HCT116 (cell line): ENCODE measurements around the gene NTRK3. TPM values are rescaled to one million over a fixed set of nuclear protein-coding genes. Genes with fewer than 3 reads are reported as not detected.

Experiments
- ATAC-seq: fragments of 200-7000 bp; cut with Tn5 transposase; 2 replicates; pipeline ENCODE4 v1.9.1; 2020; ENCODE audit warnings: mild to moderate bottlenecking, moderate library complexity
- BruUV-seq: library from RNA; stranded (reverse); fragments of 400-500 nt; replicated peaks from 2 replicates; lab custom pipeline; 2021; lab: Mats Ljungman, UMichigan
- CTCF ChIA-PET: fragments of 300-600 bp; sonication (Branson Sonifier 250); formaldehyde crosslinking; loops from one replicate; lab custom pipeline; 2021; ENCODE audit warnings: antibody characterized with exemption; lab: Charles Lee
- POLR2A ChIA-PET: fragments of 300-600, 350-600 bp; sonication (Branson Sonifier 250); formaldehyde crosslinking; loops from one replicate; lab custom pipeline; 2021; ENCODE audit warnings: antibody characterized with exemption; lab: Charles Lee
- RAD21 ChIA-PET, 2 experiments: fragments of 300-600 bp; sonication (Branson Sonifier 250); formaldehyde crosslinking; loops; one replicate each; lab custom pipeline; 2023; ENCODE audit warnings: low total read pairs in 2 of 2; ENCODE audit not compliant: uncharacterized antibody in 2 of 2, unreplicated experiment in 2 of 2, low non-redundant PET in 1 of 2; lab: Charles Lee
- DNase-seq: peaks from one replicate; pipeline ENCODE4 v3.0.0-alpha.2; 2010; ENCODE audit warnings: low read depth, low spot score
- H2AFZ ChIP-seq: fragments of 200-600 bp; shearing (Covaris generic), sonication (generic); 2 replicates; pipeline ENCODE4 v1.6.1; 2017; ENCODE audit warnings: low read depth, mixed run types, mixed read lengths, antibody characterized with exemption, low read length; ENCODE audit not compliant: poor library complexity, severe bottlenecking
- H3K27ac ChIP-seq: 2 replicates; pipeline ENCODE4 v1.5.1; 2012; ENCODE audit warnings: low read depth, low read length
- H3K27me3 ChIP-seq: fragments of 200-600 bp; sonication (generic); 2 replicates; pipeline ENCODE4 v1.6.1; 2016; ENCODE audit warnings: mixed run types, low read length, mixed read lengths; ENCODE audit not compliant: insufficient read depth
- H3K36me3 ChIP-seq, 2 experiments: fragments of 200-500 bp in 1 of 2; fragments of 200-600 bp in 1 of 2; sonication (Bioruptor generic) in 1 of 2; sonication (generic) in 1 of 2; 2 replicates each; pipeline versions ENCODE4 v1.5.1 to v1.6.1; 2014 to 2016; ENCODE audit warnings: low read length in 2 of 2, inconsistent platforms in 1 of 2, mixed read lengths in 1 of 2, mixed run types in 1 of 2; ENCODE audit not compliant: insufficient read depth in 2 of 2, control insufficient read depth in 1 of 2
- H3K4me1 ChIP-seq, 2 experiments: fragments of 200-600 bp in 1 of 2; sonication (generic) in 1 of 2; 2 replicates each; pipeline versions ENCODE4 v1.5.1 to v1.6.1; 2012 to 2017; ENCODE audit warnings: low read length in 2 of 2, inconsistent platforms in 1 of 2, mild to moderate bottlenecking in 1 of 2, mixed read lengths in 1 of 2, mixed run types in 1 of 2, moderate library complexity in 1 of 2; ENCODE audit not compliant: insufficient read depth in 2 of 2, control insufficient read depth in 1 of 2
- H3K4me2 ChIP-seq: fragments of 200-600 bp; sonication (generic); 2 replicates; pipeline ENCODE4 v1.6.1; 2017; ENCODE audit warnings: mixed run types, low read length, mixed read lengths
- H3K4me3 ChIP-seq, 2 experiments: fragments of 200-600 bp in 1 of 2; sonication (generic) in 1 of 2; replicated peaks in 1 of 2; 2 replicates each; pipeline ENCODE4 v1.5.1; 2011 to 2016; ENCODE audit warnings: low read length in 2 of 2, control low read depth in 1 of 2, low read depth in 1 of 2, mild to moderate bottlenecking in 1 of 2, mixed read lengths in 1 of 2, mixed run types in 1 of 2
- H3K79me2 ChIP-seq: fragments of 200-600 bp; sonication (generic); 2 replicates; pipeline ENCODE4 v1.6.1; 2017; ENCODE audit warnings: mild to moderate bottlenecking, mixed run types, low read length, moderate library complexity, mixed read lengths; ENCODE audit not compliant: insufficient read depth
- H3K9ac ChIP-seq: fragments of 200-600 bp; sonication (generic); 2 replicates; pipeline ENCODE4 v1.6.1; 2016; ENCODE audit warnings: low read length, mixed read lengths
- H3K9me2 ChIP-seq: fragments of 200-600 bp; sonication (generic), shearing (Covaris generic); 2 replicates; pipeline ENCODE4 v1.6.1; 2017; ENCODE audit warnings: mixed run types, mild to moderate bottlenecking, moderate library complexity; ENCODE audit not compliant: insufficient read depth
- H3K9me3 ChIP-seq, 2 experiments: fragments of 200-500 bp in 1 of 2; fragments of 200-600 bp in 1 of 2; sonication (Bioruptor generic) in 1 of 2; sonication (generic) in 1 of 2; 2 replicates each; pipeline ENCODE4 v1.6.1; 2014 to 2017; ENCODE audit warnings: low read length in 2 of 2, mixed read lengths in 2 of 2, inconsistent platforms in 1 of 2, low read depth in 1 of 2, mild to moderate bottlenecking in 1 of 2, mixed run types in 1 of 2, moderate library complexity in 1 of 2; ENCODE audit not compliant: control insufficient read depth in 1 of 2, insufficient read depth in 1 of 2
- H4K20me1 ChIP-seq: fragments of 200-600 bp; sonication (generic), shearing (Covaris generic); 2 replicates; pipeline ENCODE4 v1.6.1; 2017; ENCODE audit warnings: mixed run types, mild to moderate bottlenecking, moderate library complexity; ENCODE audit not compliant: insufficient read depth
- CBX3 ChIP-seq: IDR thresholded peaks from 2 replicates; pipeline ENCODE4 v1.6.1; 2012; ENCODE audit warnings: low read depth
- FOSL1 ChIP-seq: IDR thresholded peaks from 2 replicates; pipeline ENCODE4 v1.6.1; 2012; ENCODE audit warnings: low read depth
- POLR2AphosphoS5 ChIP-seq: IDR thresholded peaks from 2 replicates; pipeline ENCODE4 v1.6.1; 2011; ENCODE audit warnings: mild to moderate bottlenecking, low read depth, low read length, moderate library complexity
- RAD21 ChIP-seq: IDR thresholded peaks from 2 replicates; pipeline ENCODE4 v1.6.1; 2012; ENCODE audit warnings: low read depth, mild to moderate bottlenecking
- REST ChIP-seq: IDR thresholded peaks from 2 replicates; pipeline ENCODE4 v1.6.1; 2012; ENCODE audit warnings: low read depth
- SIN3A ChIP-seq: IDR thresholded peaks from 2 replicates; pipeline ENCODE4 v1.6.1; 2012; ENCODE audit warnings: low read depth
- SRF ChIP-seq: IDR thresholded peaks from 2 replicates; pipeline ENCODE4 v1.6.1; 2012; ENCODE audit warnings: low read depth
- TCF7L2 ChIP-seq: IDR thresholded peaks from 2 replicates; pipeline ENCODE4 v1.7.0; 2011; ENCODE audit warnings: borderline replicate concordance, inconsistent platforms; ENCODE audit not compliant: insufficient read depth, insufficient read length; ENCODE audit errors: extremely low read depth
- intact Hi-C: fragments of 100-400 bp; cut with micrococcal nuclease; formaldehyde crosslinking; loops from 2 replicates; pipeline ENCODE4 v1.10.0; 2022
- total RNA-seq: library from RNA; stranded (reverse); gene quantifications from one replicate; pipeline ENCODE4 v1.2.1, GENCODE V29; 2021; ENCODE audit not compliant: unreplicated experiment

The NTRK3 gene
- total RNA-seq, 1 experiment from 2014 or later = not detected

- TF ChIP-seq REST = no peak
- TF ChIP-seq SRF = no peak
- TF ChIP-seq TCF7L2 = no peak
- no peak for TF ChIP-seq CBX3
- TF ChIP-seq RAD21 = no peak
- no peak for TF ChIP-seq SIN3A
- TF ChIP-seq POLR2AphosphoS5 = no peak
Observed at GRCh38 chr15:88118741-88119140, 137.8 kb downstream of the NTRK3 start (continued).

- no peaks in the 10 kb centered on the region for H3K36me3 ChIP-seq
- 0 out of 2 replicates have a peak, but pooled peaks cover 4% of the 10 kb centered on the region for H3K27me3 ChIP-seq
- no peak overlapping the region for H3K9ac ChIP-seq
- H3K79me2 ChIP-seq = no peaks in the 10 kb centered on the region
- no peak overlapping the region for H3K4me3 ChIP-seq
- RAD21 ChIA-PET = no interaction called here
- H3K9me2 ChIP-seq = no peaks in the 10 kb centered on the region
- no peak overlapping the region for H3K4me2 ChIP-seq
- H3K27ac ChIP-seq = no peak overlapping the region
- POLR2A ChIA-PET = no interaction called here
- no TSS peak for BruUV-seq
- no peaks in the 10 kb centered on the region for H3K9me3 ChIP-seq
- TF ChIP-seq FOSL1 = no peak
- no peaks in the 10 kb centered on the region for H3K4me1 ChIP-seq
- ATAC-seq (no peak), DNase-seq (no peak)
- no peak overlapping the region for H2AFZ ChIP-seq
- H4K20me1 ChIP-seq = no peaks in the 10 kb centered on the region
- CTCF ChIA-PET = no interaction called here
- intact Hi-C loops = no loop called here
Observed at GRCh38 chr15:88118035-88118434, 138.5 kb downstream of the NTRK3 start.
